Activated CD4-positive, alpha-beta T cell treated with anti-CD3 and anti-CD28 coated beads, Interleukin-2, amount 10 ng/mL, durations not matched to agents 7 days and 5 days (primary cell): ENCODE data around the gene IQCM. TPM values are rescaled to one million over a fixed set of nuclear protein-coding genes. Genes with fewer than 3 reads are reported as not detected.

Experiments used
- CTCF ChIA-PET: fragments of 350-600 bp; sonication (Branson Sonifier 250); formaldehyde crosslinking; loops from one replicate; lab custom pipeline; 2021; ENCODE audit warnings: antibody characterized with exemption; lab: Charles Lee
- POLR2A ChIA-PET: fragments of 350-600 bp; sonication (Branson Sonifier 250); formaldehyde crosslinking; loops from one replicate; lab custom pipeline; 2021; ENCODE audit warnings: antibody characterized with exemption; lab: Charles Lee
- DNase-seq: peaks from one replicate; pipeline ENCODE4 v3.0.0-alpha.2; 2020
- H3K27ac Mint-ChIP-seq: one replicate; pipeline ENCODE4 v1.8.0; 2021; ENCODE audit warnings: mild to moderate bottlenecking, moderate library complexity, mixed read lengths
- H3K27me3 Mint-ChIP-seq: one replicate; pipeline ENCODE4 v1.8.0; 2021; ENCODE audit warnings: mixed read lengths
- H3K36me3 Mint-ChIP-seq: one replicate; pipeline ENCODE4 v1.8.0; 2021; ENCODE audit warnings: low read depth, mixed read lengths
- H3K4me1 Mint-ChIP-seq: one replicate; pipeline ENCODE4 v1.8.0; 2021; ENCODE audit warnings: mixed read lengths
- H3K4me3 Mint-ChIP-seq: one replicate; pipeline ENCODE4 v1.8.0; 2021; ENCODE audit warnings: mild to moderate bottlenecking, moderate library complexity, mixed read lengths
- H3K9me3 Mint-ChIP-seq: one replicate; pipeline ENCODE4 v1.8.0; 2021; ENCODE audit warnings: mixed read lengths
- total RNA-seq, 2 experiments: library from RNA; stranded (reverse); gene quantifications; one replicate each; pipeline ENCODE4 v1.2.3, GENCODE V29; 2021

IQCM gene
- total RNA-seq, 2 experiments from 2014 or later = not detected

GRCh38 chr4:149584722-149585121 is 230.9 kb downstream of the IQCM start:
- DNase-seq = no peak
- H3K9me3 Mint-ChIP-seq = peaks cover 3% of the 10 kb centered on the region
- no peak overlapping the region for H3K4me3 Mint-ChIP-seq
- CTCF ChIA-PET = no interaction called here
- H3K4me1 Mint-ChIP-seq = no peaks in the 10 kb centered on the region
- POLR2A ChIA-PET = no interaction called here
- no peaks in the 10 kb centered on the region for H3K27me3 Mint-ChIP-seq
- no peaks in the 10 kb centered on the region for H3K36me3 Mint-ChIP-seq
- H3K27ac Mint-ChIP-seq = no peak overlapping the region

DNA sequence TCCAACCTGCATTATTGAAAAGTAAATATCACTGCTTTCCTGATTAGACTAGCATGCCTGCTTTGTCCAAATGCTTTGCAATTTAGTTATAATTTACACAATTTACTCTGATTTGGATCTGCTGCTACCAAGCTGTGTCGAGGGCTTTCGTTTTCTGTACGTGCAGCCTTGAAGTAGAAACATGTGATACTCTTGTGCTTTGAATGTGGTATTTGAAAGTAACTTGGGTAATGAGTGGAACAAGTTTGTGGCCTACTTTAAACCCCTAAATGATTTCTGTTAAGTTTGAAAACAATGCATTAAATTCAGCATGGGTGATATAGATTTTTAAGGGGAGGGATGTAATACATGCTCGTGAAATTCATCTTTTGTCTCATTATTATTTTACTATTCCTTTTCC is 240.7 kb downstream of the IQCM start:
- no peaks in the 10 kb centered on the region for H3K36me3 Mint-ChIP-seq
- CTCF ChIA-PET = no interaction called here
- H3K27me3 Mint-ChIP-seq = no peaks in the 10 kb centered on the region
- H3K9me3 Mint-ChIP-seq = no peaks in the 10 kb centered on the region
- H3K4me3 Mint-ChIP-seq = no peak overlapping the region
- POLR2A ChIA-PET = no interaction called here
- H3K4me1 Mint-ChIP-seq = no peaks in the 10 kb centered on the region
- H3K27ac Mint-ChIP-seq = no peak overlapping the region
- no peak for DNase-seq

GRCh38 chr4:149572716-149573115 is 242.9 kb downstream of the IQCM start:
- Mint-ChIP-seq H3K9me3 (no peaks in the 10 kb centered on the region), H3K4me1 (no peaks in the 10 kb centered on the region), H3K4me3 (no peak overlapping the region), H3K27me3 (no peaks in the 10 kb centered on the region), H3K36me3 (no peaks in the 10 kb centered on the region), H3K27ac (no peak overlapping the region)
- ChIA-PET CTCF (no interaction called here), POLR2A (no interaction called here)
- no peak for DNase-seq

GRCh38 chr4:149555799-149556198 is 259.8 kb downstream of the IQCM start:
- H3K27me3 Mint-ChIP-seq = no peaks in the 10 kb centered on the region

DNA sequence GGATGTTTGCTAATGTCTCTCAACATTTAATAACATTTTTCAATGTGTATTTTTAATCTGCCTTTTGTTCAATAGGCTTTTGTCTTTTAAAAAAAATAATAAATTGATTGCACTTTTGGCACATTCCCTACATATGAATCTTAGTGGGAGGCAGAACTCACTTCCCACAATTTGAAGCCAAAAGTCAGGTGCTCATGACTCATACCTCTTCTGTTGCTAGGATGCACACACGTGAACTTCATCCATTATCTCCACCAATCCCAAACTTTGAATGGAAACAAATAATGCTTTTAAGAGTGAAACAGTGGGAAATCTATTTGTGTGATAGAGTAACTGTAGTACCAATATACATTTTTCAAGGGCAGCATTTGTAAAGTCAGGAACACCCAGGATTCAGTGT is 260.5 kb downstream of the IQCM start:
- CTCF ChIA-PET = no interaction called here
- H3K9me3 Mint-ChIP-seq = no peaks in the 10 kb centered on the region
- DNase-seq = no peak
- no peaks in the 10 kb centered on the region for H3K4me1 Mint-ChIP-seq
- H3K36me3 Mint-ChIP-seq = no peaks in the 10 kb centered on the region
- H3K27ac Mint-ChIP-seq = no peak overlapping the region
- H3K4me3 Mint-ChIP-seq = no peak overlapping the region
- POLR2A ChIA-PET = no interaction called here
- no peaks in the 10 kb centered on the region for H3K27me3 Mint-ChIP-seq

More at GRCh38 chr4:149555799-149556198, 259.8 kb downstream of the IQCM start:
- Mint-ChIP-seq H3K9me3 (peaks cover 2% of the 10 kb centered on the region), H3K4me1 (no peaks in the 10 kb centered on the region), H3K4me3 (no peak overlapping the region), H3K27ac (no peak overlapping the region), H3K36me3 (no peaks in the 10 kb centered on the region)
- no peak for DNase-seq
- ChIA-PET CTCF (no interaction called here), POLR2A (no interaction called here)

DNA sequence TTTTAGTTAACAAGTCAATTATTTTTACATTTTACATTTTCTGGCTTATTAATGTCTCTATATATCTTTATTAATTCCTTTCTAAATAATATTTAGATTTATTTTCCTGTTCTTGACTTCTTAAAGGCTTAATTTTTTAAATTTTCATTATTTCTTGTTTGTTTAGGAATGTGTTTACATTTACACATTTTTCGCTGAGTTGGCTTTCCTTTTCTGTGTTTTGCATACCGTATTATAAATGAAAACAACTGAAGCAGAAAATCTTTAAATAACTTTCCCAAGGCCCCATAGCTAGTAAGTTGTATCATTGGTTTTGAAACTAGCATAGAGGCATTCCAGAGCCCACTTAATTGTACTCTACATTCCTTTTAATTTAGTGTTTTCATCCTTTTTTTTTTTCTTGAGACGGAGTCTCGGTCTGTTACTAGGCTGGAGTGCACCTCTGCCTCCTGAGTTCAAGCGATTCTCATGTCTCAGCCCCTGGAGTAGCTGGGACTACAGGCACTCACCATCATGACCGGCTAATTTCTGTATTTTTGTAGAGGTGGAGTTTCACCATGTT is 261.6 kb downstream of the IQCM start:
- DNase-seq = no peak
- CTCF ChIA-PET = no interaction called here

GRCh38 chr4:149552601-149553000 is 263.0 kb downstream of the IQCM start:
- H3K36me3 Mint-ChIP-seq = no peaks in the 10 kb centered on the region
- no peaks in the 10 kb centered on the region for H3K27me3 Mint-ChIP-seq
- DNase-seq = no peak
- no peak overlapping the region for H3K4me3 Mint-ChIP-seq
- ChIA-PET POLR2A (no interaction called here), CTCF (no interaction called here)
- no peak overlapping the region for H3K27ac Mint-ChIP-seq
- H3K4me1 Mint-ChIP-seq = no peaks in the 10 kb centered on the region
- no peaks in the 10 kb centered on the region for H3K9me3 Mint-ChIP-seq

More for the DNA sequence above, 261.6 kb downstream of the IQCM start:
- no peaks in the 10 kb centered on the region for H3K9me3 Mint-ChIP-seq
- no peaks in the 10 kb centered on the region for H3K36me3 Mint-ChIP-seq
- POLR2A ChIA-PET = no interaction called here
- no peaks in the 10 kb centered on the region for H3K4me1 Mint-ChIP-seq
- no peak overlapping the region for H3K27ac Mint-ChIP-seq
- no peaks in the 10 kb centered on the region for H3K27me3 Mint-ChIP-seq
- no peak overlapping the region for H3K4me3 Mint-ChIP-seq

DNA sequence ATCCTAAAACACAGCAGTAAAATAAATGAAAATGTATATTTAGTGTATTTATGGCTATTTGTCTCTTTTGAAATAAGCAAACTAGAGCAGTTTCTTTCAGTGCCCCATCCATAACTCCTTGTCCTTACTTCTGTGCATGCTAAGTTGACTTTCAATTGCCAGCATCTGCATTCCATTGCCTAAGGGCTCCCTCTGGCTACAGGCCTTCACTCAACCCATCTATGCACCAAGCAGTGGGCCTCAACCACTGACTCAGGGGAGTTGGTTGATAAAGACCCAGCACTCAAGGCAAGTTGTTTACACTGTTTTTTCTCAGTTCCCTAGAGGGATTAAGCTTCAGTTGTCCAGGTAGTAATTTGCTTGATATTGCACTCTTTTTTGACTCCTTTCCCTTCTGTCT is 265.7 kb downstream of the IQCM start:
- H3K36me3 Mint-ChIP-seq = no peaks in the 10 kb centered on the region
- no peaks in the 10 kb centered on the region for H3K9me3 Mint-ChIP-seq
- H3K4me3 Mint-ChIP-seq = no peak overlapping the region
- H3K27me3 Mint-ChIP-seq = no peaks in the 10 kb centered on the region
- H3K4me1 Mint-ChIP-seq = no peaks in the 10 kb centered on the region
- POLR2A ChIA-PET = no interaction called here
- DNase-seq = no peak
- no peak overlapping the region for H3K27ac Mint-ChIP-seq
- CTCF ChIA-PET = no interaction called here

DNA sequence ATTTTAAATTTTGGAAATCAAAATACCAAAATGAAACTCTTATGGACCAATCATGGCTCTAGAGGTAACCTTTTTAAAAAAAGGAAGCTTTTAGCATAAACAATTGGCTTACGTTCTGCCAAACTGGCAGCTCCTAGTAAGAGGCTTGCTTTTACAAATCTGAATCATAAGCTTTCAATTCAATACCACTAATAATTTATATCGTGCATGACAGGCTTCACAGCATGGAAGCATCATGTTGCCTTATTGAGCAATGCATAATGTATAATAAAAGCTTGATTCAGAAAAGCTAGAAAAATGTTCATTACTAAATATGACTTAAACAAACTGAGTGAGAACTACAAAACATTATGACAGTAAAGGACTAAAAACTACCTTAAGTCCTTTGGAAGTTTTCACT is 280.9 kb downstream of the IQCM start:
- POLR2A ChIA-PET = no interaction called here
- CTCF ChIA-PET = no interaction called here
- H3K27ac Mint-ChIP-seq = no peak overlapping the region
- H3K36me3 Mint-ChIP-seq = no peaks in the 10 kb centered on the region
- DNase-seq = no peak
- no peaks in the 10 kb centered on the region for H3K27me3 Mint-ChIP-seq
- peaks cover 4% of the 10 kb centered on the region for H3K9me3 Mint-ChIP-seq
- no peak overlapping the region for H3K4me3 Mint-ChIP-seq
- no peaks in the 10 kb centered on the region for H3K4me1 Mint-ChIP-seq

DNA sequence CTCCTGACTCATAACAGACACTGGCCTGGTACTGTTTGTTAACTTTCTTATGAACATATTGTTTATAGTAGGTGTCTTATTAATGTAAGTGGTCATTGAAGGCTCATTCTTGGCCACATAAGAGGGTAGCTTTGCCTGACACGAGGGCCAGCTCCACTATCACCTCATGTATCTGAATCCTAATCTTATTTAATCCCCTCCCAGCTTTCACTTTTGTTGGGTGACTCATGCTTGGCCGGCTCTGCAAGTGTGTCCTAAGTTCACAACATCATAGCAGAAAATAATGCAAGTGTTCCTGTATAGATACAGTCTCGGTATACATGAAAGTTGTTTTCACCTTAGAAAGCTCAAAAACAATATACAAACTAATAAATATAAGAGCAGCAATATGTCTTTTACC is 283.8 kb downstream of the IQCM start:
- Mint-ChIP-seq H3K4me1 (no peaks in the 10 kb centered on the region), H3K4me3 (no peak overlapping the region), H3K27me3 (no peaks in the 10 kb centered on the region), H3K36me3 (no peaks in the 10 kb centered on the region), H3K9me3 (no peaks in the 10 kb centered on the region), H3K27ac (no peak overlapping the region)
- DNase-seq = no peak
- ChIA-PET POLR2A (no interaction called here), CTCF (no interaction called here)

GRCh38 chr4:149523039-149523438 is 292.6 kb downstream of the IQCM start:
- ChIA-PET POLR2A (no interaction called here), CTCF (no interaction called here)
- Mint-ChIP-seq H3K27me3 (no peaks in the 10 kb centered on the region), H3K4me1 (no peaks in the 10 kb centered on the region), H3K4me3 (no peak overlapping the region), H3K36me3 (no peaks in the 10 kb centered on the region), H3K9me3 (no peaks in the 10 kb centered on the region), H3K27ac (no peak overlapping the region)
- no peak for DNase-seq

DNA sequence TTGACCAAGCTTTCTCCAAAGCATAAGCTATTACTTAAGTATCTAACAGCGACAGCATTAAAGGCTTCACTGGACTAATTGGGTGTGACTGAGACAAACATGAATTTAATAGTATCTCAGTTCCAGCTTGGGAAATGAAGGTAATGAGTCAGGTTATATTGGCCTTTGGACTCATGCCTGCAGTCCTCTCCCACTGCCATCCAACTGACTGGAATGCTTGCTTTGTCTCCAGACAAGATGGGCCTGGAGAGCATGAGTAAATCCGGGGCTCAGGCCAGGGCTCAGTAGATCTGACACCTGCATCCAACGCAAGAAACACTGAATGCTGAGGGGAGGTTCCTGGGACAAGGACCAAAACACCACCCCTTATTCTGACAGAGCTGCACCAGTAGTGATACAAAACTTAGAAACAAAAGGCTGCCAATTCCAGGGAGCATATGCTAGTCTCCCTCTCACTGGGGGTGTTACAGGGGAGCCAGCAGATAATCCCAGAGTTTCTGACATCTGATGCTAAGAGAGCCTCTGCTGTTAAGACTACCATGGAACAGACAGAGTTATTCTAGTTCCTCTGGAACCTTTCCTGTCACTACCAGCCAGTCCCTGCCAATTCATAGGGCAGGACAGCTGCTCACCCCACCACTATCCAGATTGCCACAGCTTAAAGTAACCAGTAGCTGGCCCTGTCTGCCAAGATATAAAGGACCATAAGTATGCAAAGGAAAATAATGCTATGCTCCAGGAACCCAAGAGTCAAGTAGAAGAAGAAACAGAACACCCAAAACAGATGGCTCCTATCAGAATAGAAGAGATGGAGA is 293.8 kb downstream of the IQCM start:
- H3K4me3 Mint-ChIP-seq = no peak overlapping the region
- ChIA-PET CTCF (no interaction called here), POLR2A (no interaction called here)
- no peaks in the 10 kb centered on the region for H3K9me3 Mint-ChIP-seq
- no peak for DNase-seq
- no peak overlapping the region for H3K27ac Mint-ChIP-seq
- H3K36me3 Mint-ChIP-seq = no peaks in the 10 kb centered on the region
- no peaks in the 10 kb centered on the region for H3K27me3 Mint-ChIP-seq
- no peaks in the 10 kb centered on the region for H3K4me1 Mint-ChIP-seq

DNA sequence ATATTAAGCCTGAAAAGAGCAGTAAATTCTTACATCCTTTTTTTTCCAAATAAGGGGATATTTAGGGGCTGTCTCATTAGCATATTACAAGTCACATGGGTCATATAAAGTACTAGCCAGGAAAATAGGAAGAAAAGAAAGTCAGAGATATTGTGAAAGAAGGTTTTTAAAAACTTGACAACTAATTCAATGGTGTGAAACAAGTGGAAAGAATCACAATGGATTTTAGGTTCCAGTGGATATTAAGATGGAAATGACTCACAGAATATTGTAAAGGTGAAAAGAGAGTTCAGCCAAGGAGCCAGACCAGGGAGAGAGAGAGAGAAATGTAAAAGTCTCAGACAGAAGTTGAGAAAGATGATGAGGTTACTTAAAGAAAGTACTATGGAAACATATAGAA is 297.2 kb downstream of the IQCM start:
- Mint-ChIP-seq H3K27ac (no peak overlapping the region), H3K4me3 (no peak overlapping the region), H3K4me1 (no peaks in the 10 kb centered on the region), H3K27me3 (no peaks in the 10 kb centered on the region), H3K36me3 (no peaks in the 10 kb centered on the region), H3K9me3 (no peaks in the 10 kb centered on the region)
- ChIA-PET POLR2A (no interaction called here), CTCF (no interaction called here)
- no peak for DNase-seq

- no peaks in the 10 kb centered on the region for H3K4me1 Mint-ChIP-seq
- ChIA-PET POLR2A (no interaction called here), CTCF (no interaction called here)
- no peak overlapping the region for H3K4me3 Mint-ChIP-seq
- no peaks in the 10 kb centered on the region for H3K27me3 Mint-ChIP-seq
- no peak overlapping the region for H3K27ac Mint-ChIP-seq
- no peaks in the 10 kb centered on the region for H3K36me3 Mint-ChIP-seq
- H3K9me3 Mint-ChIP-seq = peaks cover 6% of the 10 kb centered on the region
- DNase-seq = no peak
Measured at GRCh38 chr4:149513081-149513480, 302.6 kb downstream of the IQCM start.
